Mucosa of descending colon (tissue), 3 donors: ENCODE data around the gene ECE2. TPM values are rescaled to one million over a fixed set of nuclear protein-coding genes. Genes with fewer than 3 reads are reported as not detected.

Source experiments
- ATAC-seq: fragments of 200-7000 bp; cut with Tn5 transposase; one replicate; pipeline ENCODE4 v1.9.1; 2020; ENCODE audit warnings: mild to moderate bottlenecking, moderate library complexity
- DNase-seq, 3 donors: peaks; one replicate each; pipeline ENCODE4 v3.0.0-alpha.2; 2020
- H3K36me3 ChIP-seq: fragments of 200-600 bp; one replicate; pipeline ENCODE4 v1.8.0; 2021; ENCODE audit warnings: low read depth, mild to moderate bottlenecking
- H3K4me1 ChIP-seq: fragments of 200-600 bp; one replicate; pipeline ENCODE4 v1.8.0; 2021; ENCODE audit warnings: low read depth, mild to moderate bottlenecking
- H3K4me3 ChIP-seq: fragments of 200-600 bp; one replicate; pipeline ENCODE4 v1.8.0; 2021; ENCODE audit warnings: mild to moderate bottlenecking
- H3K9me3 ChIP-seq: fragments of 200-600 bp; one replicate; pipeline ENCODE4 v1.8.0; 2021; ENCODE audit warnings: mild to moderate bottlenecking
- intact Hi-C, 2 donors: fragments of 100-400 bp; cut with DNase I in 1 of 2; cut with micrococcal nuclease in 1 of 2; formaldehyde crosslinking; loops; one replicate each; pipeline versions ENCODE4 v1.11.0 to v1.11.1; 2022; cut with DNase I, micrococcal nuclease
- total RNA-seq, 3 donors: library from RNA; stranded (reverse); fragmentation: NEBNext Ultra II Directional in 2 of 3; extraction: Animal tissue kit (Norgen Biotek cat#: 25700) in 2 of 3; gene quantifications; one replicate each; pipeline versions ENCODE4 v1.2.1 to v1.2.4, GENCODE V29; 2021 to 2023
- TF ChIP-seq, protein P1 (sequence below): fragments of 200-600 bp; IDR thresholded peaks from one replicate; pipeline ENCODE4 v1.8.0; 2022; ENCODE audit warnings: antibody characterized with exemption, mild to moderate bottlenecking
- donor health status: DM: no; HTN: no; CAD: no; lungs with moderate emphysema.
- donor health status: DM: no; HTN: no; CAD: no.
- donor health status: DM: no; HTN: yes; CAD: no.

The ECE2 gene
- total RNA-seq, 3 donors from 2014 or later = 0.19 to 2.2 TPM; not detected in 1

DNA sequence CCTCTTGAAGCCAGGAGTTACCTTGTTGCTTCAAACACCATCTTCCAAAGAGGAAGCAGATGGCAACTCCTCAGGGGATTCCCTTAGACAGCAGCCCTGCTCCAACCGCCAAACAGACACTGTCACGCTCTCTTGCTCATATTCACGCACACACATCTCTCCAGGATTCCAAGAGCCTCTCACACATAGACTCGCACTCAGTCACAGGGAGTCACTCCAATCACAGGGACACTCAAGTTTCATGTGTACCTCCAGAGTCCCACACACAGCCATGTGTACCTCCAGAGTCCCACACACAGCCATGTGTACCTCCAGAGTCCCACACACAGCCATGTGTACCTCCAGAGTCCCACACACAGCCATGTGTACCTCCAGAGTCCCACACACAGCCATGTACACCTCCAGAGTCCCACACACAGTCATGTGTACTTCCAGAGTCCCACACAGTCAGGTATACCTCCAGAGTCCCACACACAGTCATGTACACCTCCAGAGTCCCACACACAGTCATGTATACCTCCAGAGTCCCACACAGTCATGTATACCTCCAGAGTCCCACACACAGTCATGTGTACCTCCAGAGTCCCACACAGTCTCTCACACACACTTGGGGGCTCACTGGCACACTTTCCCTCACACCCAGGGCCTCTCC is 40.3 kb upstream of the ECE2 start:
- no peak overlapping the region for H3K4me3 ChIP-seq
- TF ChIP-seq, protein P1, sequence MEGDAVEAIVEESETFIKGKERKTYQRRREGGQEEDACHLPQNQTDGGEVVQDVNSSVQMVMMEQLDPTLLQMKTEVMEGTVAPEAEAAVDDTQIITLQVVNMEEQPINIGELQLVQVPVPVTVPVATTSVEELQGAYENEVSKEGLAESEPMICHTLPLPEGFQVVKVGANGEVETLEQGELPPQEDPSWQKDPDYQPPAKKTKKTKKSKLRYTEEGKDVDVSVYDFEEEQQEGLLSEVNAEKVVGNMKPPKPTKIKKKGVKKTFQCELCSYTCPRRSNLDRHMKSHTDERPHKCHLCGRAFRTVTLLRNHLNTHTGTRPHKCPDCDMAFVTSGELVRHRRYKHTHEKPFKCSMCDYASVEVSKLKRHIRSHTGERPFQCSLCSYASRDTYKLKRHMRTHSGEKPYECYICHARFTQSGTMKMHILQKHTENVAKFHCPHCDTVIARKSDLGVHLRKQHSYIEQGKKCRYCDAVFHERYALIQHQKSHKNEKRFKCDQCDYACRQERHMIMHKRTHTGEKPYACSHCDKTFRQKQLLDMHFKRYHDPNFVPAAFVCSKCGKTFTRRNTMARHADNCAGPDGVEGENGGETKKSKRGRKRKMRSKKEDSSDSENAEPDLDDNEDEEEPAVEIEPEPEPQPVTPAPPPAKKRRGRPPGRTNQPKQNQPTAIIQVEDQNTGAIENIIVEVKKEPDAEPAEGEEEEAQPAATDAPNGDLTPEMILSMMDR = no peak
- peaks cover 6% of the 10 kb centered on the region for H3K4me1 ChIP-seq
- no peaks in the 10 kb centered on the region for H3K9me3 ChIP-seq
- intact Hi-C loops = no loop called here
- DNase-seq (peak in 1 of 3 donors; percentile 9), ATAC-seq (no peak)
- H3K36me3 ChIP-seq = no peaks in the 10 kb centered on the region

DNA sequence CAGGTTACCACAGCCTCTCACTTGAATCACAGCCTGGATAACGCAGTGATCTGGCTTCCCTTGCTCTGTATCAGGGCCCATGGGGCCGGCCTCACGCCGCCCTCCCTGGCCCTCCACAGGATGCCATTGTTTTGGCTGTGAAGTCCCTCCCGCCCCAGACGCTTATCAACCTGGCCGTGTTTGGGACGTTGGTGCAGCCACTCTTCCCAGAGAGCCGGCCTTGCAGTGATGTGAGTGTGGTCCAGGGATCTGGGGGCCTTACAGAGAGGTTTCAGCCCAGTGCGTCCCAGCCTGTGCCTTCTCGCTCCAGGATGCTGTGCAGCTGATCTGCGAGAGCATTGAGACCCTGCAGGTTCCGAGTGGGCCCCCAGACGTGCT is 39.8 kb upstream of the ECE2 start:
- H3K36me3 ChIP-seq = no peaks in the 10 kb centered on the region
- intact Hi-C loops = no loop called here
- TF ChIP-seq, protein P1 = no peak
- ATAC-seq (no peak), DNase-seq (peak in 1 of 3 donors; percentile 39)
- no peaks in the 10 kb centered on the region for H3K9me3 ChIP-seq
- H3K4me1 ChIP-seq = peaks cover 1% of the 10 kb centered on the region
- no peak overlapping the region for H3K4me3 ChIP-seq

DNA sequence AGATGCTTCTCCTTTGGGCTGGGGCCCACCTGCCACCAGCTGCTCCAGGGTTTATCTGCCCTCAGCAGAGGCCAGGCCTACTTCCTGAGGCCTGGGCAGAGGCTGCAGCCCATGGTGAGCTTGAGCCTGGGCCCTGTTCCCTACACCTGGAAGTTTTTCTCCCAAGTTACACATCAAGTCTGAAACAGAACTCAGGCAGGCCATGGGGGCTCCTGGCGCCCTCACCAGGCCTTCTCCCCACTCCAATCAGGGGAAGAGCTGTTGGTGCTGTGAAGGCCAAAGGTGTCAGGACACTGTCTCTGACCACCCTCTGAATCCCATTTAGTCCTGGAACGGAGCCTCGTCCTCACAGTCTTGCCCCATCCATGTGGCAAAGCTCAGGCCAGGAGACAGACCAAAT is 39.2 kb upstream of the ECE2 start:
- DNase-seq = peak in 1 of 3 donors; percentile 27
- no peaks in the 10 kb centered on the region for H3K4me1 ChIP-seq
- no peak for ATAC-seq
- no peaks in the 10 kb centered on the region for H3K9me3 ChIP-seq
- TF ChIP-seq, protein P1 = no peak
- intact Hi-C loops = no loop called here
- no peaks in the 10 kb centered on the region for H3K36me3 ChIP-seq
- no peak overlapping the region for H3K4me3 ChIP-seq

DNA sequence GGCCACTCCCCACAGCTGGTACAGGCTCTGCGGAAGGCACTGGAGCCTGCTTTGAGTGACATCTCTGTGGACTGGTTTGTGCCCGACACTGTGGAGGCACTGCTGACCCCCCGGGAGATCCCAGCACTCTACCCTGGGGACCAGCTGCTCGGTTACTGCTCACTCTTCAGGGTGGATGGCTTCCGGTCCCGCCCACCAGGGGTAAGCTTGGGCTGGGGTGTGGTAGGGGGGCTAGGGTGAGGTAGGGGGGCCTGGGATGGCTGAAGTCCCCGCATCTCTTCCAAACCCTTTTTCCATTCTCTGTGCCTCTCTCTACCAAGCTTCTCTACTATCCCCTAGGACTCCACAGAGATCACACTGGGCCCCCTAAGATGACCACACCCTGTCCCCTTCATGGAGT is 38.6 kb upstream of the ECE2 start:
- H3K9me3 ChIP-seq = no peaks in the 10 kb centered on the region
- intact Hi-C loops = no loop called here
- TF ChIP-seq, protein P1 = no peak
- no peaks in the 10 kb centered on the region for H3K36me3 ChIP-seq
- H3K4me1 ChIP-seq = no peaks in the 10 kb centered on the region
- DNase-seq (no peak), ATAC-seq (no peak)
- H3K4me3 ChIP-seq = no peak overlapping the region

DNA sequence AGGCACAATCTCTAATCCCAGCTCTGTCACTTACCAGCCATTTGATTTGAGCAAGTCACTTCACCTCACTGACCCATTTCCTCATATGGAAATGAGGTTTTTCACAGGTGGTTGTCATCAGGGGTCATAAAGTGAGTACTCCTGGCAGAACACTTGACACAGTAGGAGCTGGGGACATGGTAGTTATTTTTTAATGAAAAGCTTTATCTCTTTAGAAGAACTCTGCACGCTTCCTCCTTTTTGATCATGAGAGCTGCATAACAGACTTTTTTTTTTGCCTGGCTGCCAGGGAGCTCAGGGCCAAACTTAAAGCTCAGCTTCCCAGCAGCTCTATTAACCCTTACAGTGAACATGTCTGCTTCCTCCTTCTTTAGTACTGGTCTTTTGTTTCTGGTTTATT is 38.0 kb upstream of the ECE2 start:
- TF ChIP-seq, protein P1 = no peak
- Histone ChIP-seq H3K4me1 (no peaks in the 10 kb centered on the region), H3K36me3 (no peaks in the 10 kb centered on the region), H3K9me3 (no peaks in the 10 kb centered on the region), H3K4me3 (no peak overlapping the region)
- DNase-seq = no peak
- no peak for ATAC-seq
- intact Hi-C loops = no loop called here
